ENCODE results near the gene FOCAD.

- TF ChIP-seq CTCF (IDR thresholded peaks at IDR 0.05) (no peak), EP300 (IDR thresholded peaks at IDR 0.05) (no peak), POLR2A (IDR thresholded peaks at IDR 0.05) (no peak)
These were observed 302.0 kb downstream of the FOCAD start for GRCh38 chr9:20985851-20986600.
